Anterior cingulate cortex (tissue), 58 donors: ENCODE measurements around the gene CASP8AP2.
"Not testable (repeated sequence)": the region's sequence is repeated elsewhere in the genome, so short reads cannot be mapped to it uniquely, and the experiment has no call there.

ENCODE experiments used
- DNase-seq, 58 donors: peaks; one replicate each; lab custom pipeline; 2025; lab: John Stamatoyannopoulos, UW

The CASP8AP2 gene

DNA sequence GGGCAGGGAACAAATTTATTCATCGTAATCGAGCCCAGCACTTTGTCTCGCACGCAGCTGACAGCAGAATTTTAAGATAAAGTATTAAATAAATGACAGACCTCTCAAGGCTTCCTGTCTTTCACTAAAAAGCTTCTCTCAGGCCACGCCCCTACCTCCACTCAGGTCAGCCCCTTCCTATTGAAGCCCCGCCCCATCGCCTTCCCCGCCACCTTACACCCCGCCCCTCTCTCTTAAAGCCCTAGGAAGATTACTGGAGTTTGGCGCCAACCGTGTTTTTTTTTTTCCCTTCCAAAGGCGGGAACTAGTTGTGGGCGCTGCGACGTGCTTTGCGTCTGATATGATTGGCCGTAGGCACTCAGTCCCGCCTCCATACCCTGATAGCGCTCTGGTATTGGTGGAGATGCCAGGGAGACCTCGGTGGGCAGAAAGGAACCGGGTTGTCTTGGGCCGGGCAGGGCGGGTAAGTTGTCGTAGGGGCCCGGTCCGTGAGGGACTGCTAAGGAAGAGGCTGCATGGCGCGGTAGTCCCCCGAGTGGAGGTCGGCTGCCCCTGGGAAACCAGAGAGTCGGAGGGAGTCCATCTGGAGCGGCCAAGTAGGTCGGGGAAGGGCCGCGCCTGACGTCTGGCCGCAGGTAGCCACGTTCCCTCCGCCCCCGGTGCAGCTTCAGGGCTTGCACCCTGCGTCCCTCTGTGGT is at the start of gene CASP8AP2:
Gene CASP8AP2 (plus strand): TSS at position 409 of the 698 bp plus-strand sequence.
- peak; percentile 48 to 97 (median 88) for DNase-seq

DNA sequence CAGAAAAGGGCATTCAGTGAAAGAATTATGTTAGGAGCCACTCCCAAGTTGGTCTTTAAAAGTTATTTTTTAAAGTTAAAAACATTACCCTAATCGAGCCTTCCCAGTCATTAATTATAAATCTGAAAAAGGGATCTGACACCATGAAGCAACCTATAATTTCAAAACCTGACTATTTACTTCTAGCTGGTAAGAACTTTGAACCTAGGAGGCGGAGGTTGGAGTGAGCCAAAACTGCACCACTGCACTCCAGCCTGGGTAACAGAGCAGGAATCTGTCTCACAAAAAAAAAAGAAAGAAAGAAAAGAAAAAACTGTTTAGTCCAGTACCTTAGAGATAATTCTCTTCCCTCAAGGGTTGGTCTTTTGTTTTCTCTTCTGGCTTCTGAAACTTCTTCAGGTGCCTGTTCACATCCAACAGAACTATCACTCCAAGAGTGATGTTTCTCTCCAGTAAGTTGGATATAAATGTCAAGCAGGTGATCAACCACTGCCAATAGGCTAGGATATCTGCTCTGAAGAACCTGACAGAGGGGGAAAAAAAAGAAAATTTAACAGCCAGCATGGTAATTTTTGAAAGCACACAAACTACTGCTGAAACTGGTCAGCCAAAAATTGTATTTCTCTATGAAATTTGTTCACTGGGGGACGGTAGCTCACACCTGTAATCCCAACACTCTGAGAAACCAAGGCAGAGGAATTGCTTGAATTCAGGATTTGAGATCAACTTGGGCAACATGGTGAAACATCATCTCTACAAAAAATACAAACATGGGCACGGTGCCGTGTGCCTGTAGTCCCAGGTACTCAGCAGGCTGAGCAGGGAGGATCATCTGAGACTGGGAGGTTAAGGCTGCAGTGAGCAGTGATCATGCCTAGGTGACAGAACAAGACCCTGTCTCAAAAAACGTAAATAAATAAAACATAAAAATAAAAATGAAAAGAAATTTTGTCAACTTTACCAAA is 48.3 kb upstream of the CASP8AP2 start:
- no peak for DNase-seq

DNA sequence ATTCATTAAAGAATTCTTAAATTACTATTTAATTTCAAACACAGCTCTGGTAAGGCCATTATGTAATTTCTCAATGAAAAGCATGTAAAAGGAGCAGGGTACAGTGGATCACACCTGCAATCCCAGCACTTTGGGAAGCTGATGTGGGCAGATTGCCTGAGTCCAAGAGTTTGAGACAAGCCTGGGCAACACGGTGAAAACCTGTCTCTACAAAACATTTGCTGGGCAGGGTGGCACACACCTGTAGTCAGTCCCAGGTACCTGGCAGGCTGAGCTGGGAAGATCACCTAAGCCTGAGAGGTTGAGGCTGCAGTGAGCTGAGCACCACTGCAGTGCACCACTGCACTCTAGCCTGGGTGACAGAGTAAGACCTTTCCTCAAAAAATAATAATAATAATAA is 47.5 kb upstream of the CASP8AP2 start:
- DNase-seq: no peak

DNA sequence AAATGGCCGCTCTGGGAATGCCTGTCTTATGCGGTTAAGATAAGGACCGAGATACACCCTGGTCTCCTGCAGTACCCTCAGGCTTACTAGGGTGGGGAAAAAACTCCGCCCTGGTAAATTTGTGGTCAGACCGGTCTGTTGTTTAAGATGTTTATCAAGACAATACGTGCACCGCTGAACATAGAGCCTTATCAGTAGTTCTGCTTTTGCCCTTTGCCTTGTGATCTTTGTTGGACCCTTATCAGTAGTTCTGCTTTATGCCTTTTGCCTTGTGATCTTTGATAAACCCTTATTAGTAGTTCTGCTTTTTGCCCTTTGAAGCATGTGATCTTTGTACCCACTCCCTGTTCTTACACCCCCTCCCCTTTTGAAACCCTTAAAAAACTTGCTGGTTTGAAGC is 46.4 kb upstream of the CASP8AP2 start:
- not testable (repeated sequence) for DNase-seq

DNA sequence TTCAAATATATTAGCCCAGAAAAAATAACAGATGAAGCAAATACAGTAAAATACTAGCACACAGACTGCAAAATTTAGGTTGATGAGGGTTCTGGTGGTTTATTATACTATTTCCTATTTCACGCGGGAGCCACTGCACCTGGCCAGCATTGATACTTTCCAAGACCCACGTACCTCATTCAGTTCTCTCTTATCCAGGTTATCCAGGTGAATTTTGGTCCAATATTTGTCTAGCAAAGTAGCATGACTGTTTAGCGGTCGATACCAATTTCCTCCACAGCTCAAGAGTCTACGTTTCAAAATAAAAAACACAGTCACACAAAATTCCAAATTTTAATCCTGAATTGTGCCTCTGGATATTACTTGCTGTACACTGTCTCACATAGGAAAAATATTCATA is 44.8 kb upstream of the CASP8AP2 start:
- no peak for DNase-seq

DNA sequence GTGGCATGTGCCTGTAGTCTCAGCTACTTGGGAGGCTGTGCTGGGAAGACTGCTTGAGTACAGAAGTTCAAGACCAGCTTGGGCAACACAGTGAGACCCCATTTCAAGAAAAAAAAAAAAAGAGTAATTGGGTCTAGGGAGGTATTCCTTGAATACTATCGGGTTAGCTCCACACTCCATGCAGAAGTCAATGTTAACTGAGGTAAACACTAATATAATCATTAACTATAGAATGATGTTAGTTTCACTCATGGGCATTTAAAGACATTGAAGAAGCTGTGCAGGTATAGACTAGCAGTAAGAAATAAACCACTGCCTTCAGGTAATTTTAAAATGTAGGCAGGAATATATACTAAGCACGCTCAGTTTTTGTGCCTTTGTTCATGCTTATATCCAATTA is 42.7 kb upstream of the CASP8AP2 start:
- DNase-seq: no peak

DNA sequence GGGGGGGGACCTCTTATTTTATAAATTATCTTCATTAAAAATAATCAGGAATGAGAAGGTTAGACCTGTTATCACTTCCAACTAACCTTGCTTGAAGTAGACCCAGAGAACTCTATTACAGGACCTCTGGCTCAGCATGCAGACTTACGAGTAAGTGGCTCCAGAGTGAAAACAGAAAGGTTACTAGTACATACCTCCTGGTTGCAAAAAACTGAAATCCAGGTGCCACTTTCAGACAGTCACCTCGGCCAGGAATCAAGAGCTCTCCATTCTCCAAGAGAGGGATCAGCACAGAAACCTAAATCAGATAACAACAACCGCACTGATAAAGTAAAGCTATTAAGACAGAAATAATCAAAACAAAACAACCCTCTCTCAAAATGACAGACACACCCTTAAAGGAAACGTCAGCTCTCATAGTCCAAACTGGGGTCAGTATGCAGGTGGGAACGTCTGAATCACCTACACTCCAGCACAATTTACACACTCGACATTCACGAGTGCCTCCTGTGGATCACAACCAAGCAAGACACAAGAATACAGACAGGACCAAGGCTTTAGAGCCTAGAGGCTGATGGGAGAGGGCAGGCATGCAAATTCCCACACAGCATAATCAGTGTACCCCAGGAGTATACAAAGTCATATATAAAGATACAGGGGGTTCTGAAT is 41.9 kb upstream of the CASP8AP2 start:
- DNase-seq: no peak

DNA sequence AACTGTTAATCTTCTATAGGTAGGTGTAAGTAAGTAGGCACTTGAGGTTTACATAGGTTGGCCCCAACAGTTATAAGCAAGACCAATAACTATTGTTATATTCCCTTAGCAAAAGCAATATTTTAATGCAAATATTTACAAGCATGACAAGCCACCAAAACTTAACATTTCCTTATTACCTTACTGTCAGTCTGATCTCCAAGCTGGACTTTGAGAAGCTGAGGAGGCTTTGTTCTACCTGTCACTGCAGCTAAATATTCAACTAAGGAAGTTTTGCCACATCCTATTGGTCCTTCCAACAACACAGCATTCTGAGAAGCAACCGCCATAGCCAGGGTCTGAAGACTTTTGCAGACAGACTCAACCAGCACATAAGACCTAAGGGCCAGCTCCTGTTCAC is 39.7 kb upstream of the CASP8AP2 start:
- no peak for DNase-seq

DNA sequence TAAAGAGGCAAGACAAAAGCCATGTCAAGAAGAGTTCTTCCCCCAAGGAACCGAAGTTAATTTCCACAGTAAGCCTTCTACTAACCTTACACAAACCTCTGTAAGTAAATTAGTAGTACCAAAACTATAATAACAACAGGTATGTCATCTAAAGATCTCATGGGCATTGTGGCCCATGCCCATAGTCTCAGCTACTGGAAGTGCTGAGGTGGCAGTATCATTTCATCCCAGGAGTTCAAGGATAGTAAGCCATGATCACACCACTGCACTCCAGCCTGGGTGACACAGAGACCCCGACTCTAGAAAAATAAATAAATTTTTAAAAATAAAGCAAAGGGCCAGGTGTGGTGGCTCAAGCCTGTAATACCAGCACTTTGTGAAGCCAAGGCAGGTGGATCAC is 39.3 kb upstream of the CASP8AP2 start:
- DNase-seq: no peak

DNA sequence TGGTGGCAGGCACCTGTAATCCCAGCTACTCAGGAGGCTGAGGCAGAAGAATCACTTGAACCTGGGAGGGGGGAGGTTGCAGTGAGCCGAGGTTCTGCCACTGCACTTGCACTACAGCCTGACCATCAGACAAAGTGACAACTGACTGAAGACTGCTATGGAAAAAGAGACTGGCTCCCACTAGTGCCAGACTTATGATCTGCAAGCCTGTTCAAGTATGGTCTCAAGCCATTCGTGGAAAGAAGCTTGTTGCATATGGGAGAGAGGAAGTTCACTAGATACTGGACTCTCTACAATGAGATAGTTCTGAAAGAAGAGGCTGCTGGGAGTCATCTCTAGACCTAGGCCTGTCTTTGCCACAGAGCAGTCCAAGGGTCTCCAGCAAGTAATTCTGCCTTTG is 36.8 kb upstream of the CASP8AP2 start:
- DNase-seq: peak in 1 of 58 donors; percentile 2

DNA sequence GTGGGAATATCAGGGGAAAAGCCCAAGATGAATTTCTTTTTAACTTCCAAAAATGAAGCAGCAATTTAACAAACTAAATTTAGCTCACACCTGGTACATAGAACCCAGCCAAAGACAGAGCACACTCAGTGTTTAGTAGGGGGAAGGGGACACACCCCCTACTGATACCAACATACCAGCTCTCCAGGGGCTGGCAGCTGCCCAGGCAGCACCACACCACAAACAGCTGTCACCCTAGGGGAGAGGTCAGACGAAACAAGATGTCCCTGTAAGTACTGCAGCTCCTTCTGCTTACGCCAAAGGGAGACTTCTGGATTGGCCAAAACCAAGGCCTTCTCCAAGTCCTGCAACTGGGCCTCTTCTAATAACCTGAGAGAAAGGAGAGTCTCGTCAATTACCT is 36.1 kb upstream of the CASP8AP2 start:
- DNase-seq: peak in 1 of 58 donors; percentile 1

DNA sequence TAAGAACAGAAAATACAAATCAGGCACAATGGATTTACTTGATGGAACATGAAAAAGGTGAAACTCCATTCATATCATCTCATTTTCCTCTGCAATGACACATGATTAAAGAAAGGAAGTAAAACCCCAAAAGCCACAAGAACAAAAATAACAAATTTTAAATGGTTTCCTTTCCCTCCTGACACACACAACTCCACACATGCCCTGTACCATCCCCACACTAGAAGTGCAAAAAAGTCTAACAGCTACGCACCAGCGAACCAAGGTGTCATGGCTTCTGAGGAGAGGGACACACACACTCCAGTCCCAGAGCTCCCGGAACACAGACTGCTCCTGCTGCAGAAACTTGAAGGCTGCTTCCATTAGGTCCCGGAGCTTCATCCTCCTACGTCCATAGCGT is 35.4 kb upstream of the CASP8AP2 start:
- no peak for DNase-seq

DNA sequence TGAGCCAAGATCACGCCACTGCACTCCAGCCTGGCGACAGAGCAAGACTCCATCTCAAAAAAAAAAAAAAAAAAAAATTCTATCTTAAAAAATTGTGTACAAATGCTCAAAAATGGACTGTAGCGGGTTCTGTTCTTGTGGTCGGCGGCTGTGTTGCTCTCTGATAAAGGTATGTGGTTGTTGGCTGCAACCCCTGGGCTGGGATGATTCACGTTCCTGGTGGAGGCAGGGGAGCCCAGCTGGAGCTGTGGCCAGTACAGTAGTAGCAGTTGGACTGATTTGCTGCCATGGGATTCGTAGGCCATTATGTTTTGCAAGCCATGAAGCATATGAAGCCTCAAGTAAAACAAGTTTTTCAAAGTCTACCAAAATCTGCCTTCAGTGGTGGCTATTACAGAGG is 32.4 kb upstream of the CASP8AP2 start:
- DNase-seq: no peak

DNA sequence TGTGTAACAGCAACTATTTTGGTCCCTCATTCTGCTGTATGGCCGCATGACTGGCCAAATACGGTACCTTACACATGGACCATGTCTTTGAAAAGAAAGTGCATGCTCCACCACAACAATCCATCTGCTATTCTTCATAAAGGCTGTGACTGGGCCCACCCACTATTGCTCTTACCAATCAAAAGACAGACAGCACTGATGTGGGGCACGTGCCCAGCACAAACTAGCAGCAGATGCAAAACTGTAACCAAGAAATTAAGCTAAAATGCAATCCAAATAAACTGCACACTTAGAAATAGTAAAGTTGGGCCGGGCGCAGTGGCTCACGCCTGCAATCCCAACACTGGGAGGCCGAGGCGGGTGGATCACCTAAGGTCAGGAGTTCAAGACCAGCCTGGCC is 30.6 kb upstream of the CASP8AP2 start:
- no peak for DNase-seq

DNA sequence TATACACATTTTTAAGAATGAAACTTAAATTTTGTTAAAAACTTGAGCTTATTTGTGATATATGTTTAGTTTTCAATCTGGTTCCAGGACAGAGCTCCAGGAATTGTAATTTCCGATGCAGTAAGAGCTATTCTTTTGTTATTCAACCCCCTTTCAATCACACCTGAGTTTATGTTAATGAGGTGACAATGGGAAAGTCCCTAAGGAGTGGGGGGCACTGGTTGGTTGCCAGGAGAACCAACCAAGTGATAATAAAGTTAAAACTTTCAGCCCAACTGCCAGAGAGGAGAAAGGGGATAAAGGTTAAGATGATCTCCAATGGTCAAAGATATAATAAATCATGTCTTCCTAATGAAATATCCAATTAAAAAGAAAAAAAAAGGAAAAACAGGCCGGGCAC is 29.9 kb upstream of the CASP8AP2 start:
- no peak for DNase-seq

DNA sequence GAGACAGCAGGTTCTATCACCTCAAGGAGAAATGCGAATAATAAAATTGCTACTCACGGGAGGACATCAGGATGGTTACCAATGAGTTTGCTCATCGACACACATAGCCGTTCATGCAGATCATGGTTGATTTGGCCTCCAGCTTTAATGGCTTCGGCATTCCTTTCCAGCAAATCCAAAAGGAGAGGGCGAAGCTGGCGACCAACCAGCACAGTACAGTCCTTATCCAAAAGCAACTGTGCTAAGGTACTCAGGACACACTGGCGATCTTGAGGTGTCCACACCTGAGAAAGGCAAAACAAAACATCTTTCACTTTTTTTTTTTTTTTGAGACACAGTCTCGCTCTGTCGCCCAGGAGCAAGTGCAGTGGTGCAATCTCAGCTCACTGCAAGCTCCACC is 26.4 kb upstream of the CASP8AP2 start:
- DNase-seq: no peak

DNA sequence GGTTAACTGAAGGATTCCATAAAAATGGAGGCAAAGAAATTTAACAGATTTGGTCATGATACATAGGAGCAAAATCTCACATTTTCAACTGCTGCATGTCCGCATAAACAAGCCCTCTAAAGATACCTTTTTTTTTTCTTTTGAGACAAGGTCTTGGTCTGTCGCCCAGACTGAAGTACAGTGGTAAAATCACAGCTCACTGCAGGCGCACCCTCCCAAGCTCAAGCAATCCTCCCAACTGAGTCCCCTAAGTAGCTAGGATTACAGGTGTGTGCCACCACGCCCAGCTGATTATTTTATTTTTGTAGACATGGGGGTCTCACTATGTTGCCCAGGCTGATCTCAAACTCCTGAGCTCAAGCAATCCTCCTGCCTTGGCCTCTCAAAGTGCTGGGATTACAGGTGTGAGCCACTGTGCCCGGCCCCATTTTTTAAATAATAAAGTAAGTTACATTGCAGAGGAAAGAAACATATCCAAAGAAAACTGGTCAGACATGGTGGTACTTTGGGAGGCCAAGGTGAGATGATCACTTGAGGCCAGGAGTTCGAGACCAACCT is 23.8 kb upstream of the CASP8AP2 start:
- no peak for DNase-seq

DNA sequence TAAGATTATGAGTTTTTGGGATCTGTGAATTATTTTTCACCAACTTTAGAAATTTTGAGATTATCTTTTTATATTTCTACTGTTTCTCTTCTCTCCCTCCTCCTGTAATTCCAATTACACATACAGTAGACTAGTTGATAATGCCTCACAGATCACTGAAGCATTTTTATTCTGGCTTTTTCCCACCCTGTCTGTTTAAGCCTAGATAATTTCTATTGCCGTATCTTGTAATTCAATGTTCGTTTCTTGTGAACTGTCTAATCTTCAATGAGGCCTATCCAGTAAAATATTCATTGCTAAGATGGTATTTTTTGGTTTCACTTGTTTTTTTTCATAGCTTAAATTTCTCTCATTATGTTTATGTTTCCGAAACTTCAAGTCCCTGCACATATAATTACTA is 22.1 kb upstream of the CASP8AP2 start:
- DNase-seq: no peak

DNA sequence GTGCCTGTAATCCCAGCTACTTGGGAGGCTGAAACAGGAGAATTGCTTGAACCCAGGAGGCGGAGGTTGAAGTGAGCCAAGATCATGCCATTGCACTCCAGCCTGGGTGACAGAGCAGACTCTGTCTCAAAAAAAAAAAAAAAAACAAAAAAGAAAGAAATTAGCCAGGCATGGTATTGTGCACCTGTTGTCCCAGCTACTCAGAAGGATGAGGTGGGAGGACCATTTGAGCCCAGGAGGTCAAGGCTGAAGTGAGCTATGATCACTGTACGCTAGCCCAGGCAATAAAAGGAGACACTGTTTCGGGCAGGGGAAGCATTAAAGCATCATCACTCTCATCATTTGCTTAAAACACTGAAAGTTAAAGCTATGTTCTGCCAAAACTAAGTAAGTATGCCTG is 16.3 kb upstream of the CASP8AP2 start:
- DNase-seq: not testable (repeated sequence)

DNA sequence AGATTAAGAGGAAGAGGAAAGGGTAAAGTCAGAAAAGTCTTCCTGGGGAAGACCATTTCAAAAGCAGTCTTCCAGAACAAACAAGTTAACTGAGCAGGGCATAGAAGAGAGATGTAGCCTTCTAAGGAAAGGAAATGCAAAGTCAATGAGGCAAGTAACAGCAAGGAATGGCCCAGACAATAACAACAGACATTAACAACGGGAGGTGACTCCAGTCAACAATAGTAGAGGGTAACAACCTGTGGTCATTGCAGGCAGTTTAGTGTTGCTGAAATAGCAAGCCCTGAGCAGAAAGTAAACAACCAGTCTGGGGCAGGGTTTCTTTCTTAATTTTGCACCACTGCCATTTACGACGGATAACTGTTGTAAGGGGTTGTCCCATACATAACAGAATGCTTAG is 12.2 kb upstream of the CASP8AP2 start:
- DNase-seq: no peak

DNA sequence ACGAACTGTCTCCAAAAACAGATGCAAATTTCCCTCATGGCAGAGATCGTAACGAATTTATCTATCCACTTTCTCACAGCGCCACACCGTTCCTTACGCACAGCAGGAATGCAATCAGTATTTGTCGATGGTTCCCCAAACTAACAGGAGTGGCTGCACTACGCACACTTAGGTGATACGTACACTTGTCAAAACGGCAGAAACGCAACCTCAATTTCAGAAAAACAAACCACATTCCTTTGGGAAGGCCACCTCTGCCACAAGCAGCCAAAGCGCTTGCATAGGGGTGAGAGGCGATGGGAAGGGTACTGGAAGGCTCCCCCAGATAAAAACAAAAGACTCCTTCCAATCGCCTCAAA is 10.7 kb upstream of the CASP8AP2 start:
- DNase-seq: peak in 22 of 58 donors; percentile 1 to 62 (median 28)
